H9 (cell line): ENCODE measurements around the gene CD59. TPM values are rescaled to one million over a fixed set of nuclear protein-coding genes. Genes with fewer than 3 reads are reported as not detected.

Experiments used
- DNase-seq: peaks from one replicate; pipeline ENCODE4 v3.0.0-alpha.2; 2017
- H2AFZ ChIP-seq: one replicate; pipeline ENCODE4 v1.6.1; 2013; ENCODE audit warnings: mild to moderate bottlenecking, low read length, control low read depth, moderate library complexity
- H2AK5ac ChIP-seq: 2 replicates; pipeline ENCODE4 v1.6.1; 2013; ENCODE audit warnings: low read length, control low read depth, mixed read lengths; ENCODE audit not compliant: insufficient read length
- H2BK120ac ChIP-seq: one replicate; pipeline ENCODE4 v1.6.1; 2013; ENCODE audit warnings: low read depth, mild to moderate bottlenecking, low read length, control low read depth, inconsistent platforms; ENCODE audit not compliant: poor library complexity, severe bottlenecking
- H2BK12ac ChIP-seq: 2 replicates; pipeline ENCODE4 v1.6.1; 2013; ENCODE audit warnings: low read length, control low read depth, mixed read lengths, low read depth; ENCODE audit not compliant: insufficient read length
- H2BK15ac ChIP-seq: 2 replicates; pipeline ENCODE4 v1.6.1; 2013; ENCODE audit warnings: low read depth, low read length, control low read depth
- H2BK20ac ChIP-seq: one replicate; pipeline ENCODE4 v1.6.1; 2013; ENCODE audit warnings: low read depth, mild to moderate bottlenecking, low read length, control low read depth, inconsistent platforms; ENCODE audit not compliant: poor library complexity, severe bottlenecking
- H2BK5ac ChIP-seq: 2 replicates; pipeline ENCODE4 v1.6.1; 2013; ENCODE audit warnings: low read length, control low read depth, mixed read lengths; ENCODE audit not compliant: insufficient read length
- H3K14ac ChIP-seq: 2 replicates; pipeline ENCODE4 v1.6.1; 2013; ENCODE audit warnings: low read length, control low read depth; ENCODE audit not compliant: insufficient read depth
- H3K18ac ChIP-seq: 2 replicates; pipeline ENCODE4 v1.6.1; 2013; ENCODE audit warnings: low read depth, mild to moderate bottlenecking, mixed read lengths, low read length, control low read depth; ENCODE audit not compliant: insufficient read length
- H3K23ac ChIP-seq: 2 replicates; pipeline ENCODE4 v1.6.1; 2013; ENCODE audit warnings: low read length, control low read depth, mixed read lengths, low read depth; ENCODE audit not compliant: insufficient read length
- H3K23me2 ChIP-seq: 2 replicates; pipeline ENCODE4 v1.6.1; 2013; ENCODE audit warnings: low read depth, mild to moderate bottlenecking, mixed read lengths, low read length, control low read depth; ENCODE audit not compliant: insufficient read length, poor library complexity, severe bottlenecking
- H3K27ac ChIP-seq: 2 replicates; pipeline ENCODE4 v1.5.1; 2013; ENCODE audit warnings: low read length, control low read depth, mixed read lengths, low read depth; ENCODE audit not compliant: insufficient read length
- H3K27me3 ChIP-seq: 2 replicates; pipeline ENCODE4 v1.6.1; 2013; ENCODE audit warnings: low read length, control low read depth, inconsistent platforms; ENCODE audit not compliant: insufficient read depth
- H3K4ac ChIP-seq: 2 replicates; pipeline ENCODE4 v1.6.1; 2013; ENCODE audit warnings: low read depth, mild to moderate bottlenecking, control low read depth, inconsistent platforms, low read length, moderate library complexity
- H3K4me1 ChIP-seq: 2 replicates; pipeline ENCODE4 v1.6.1; 2013; ENCODE audit warnings: low read length, control low read depth, inconsistent platforms; ENCODE audit not compliant: insufficient read depth
- H3K4me2 ChIP-seq: 2 replicates; pipeline ENCODE4 v1.6.1; 2013; ENCODE audit warnings: low read length, control low read depth, mixed read lengths; ENCODE audit not compliant: insufficient read length, insufficient read depth
- H3K56ac ChIP-seq: 2 replicates; pipeline ENCODE4 v1.6.1; 2013; ENCODE audit warnings: low read depth, mild to moderate bottlenecking, mixed read lengths, low read length, control low read depth; ENCODE audit not compliant: insufficient read length
- H3K79me1 ChIP-seq: 2 replicates; pipeline ENCODE4 v1.6.1; 2013; ENCODE audit warnings: low read depth, mild to moderate bottlenecking, moderate library complexity, low read length, control low read depth, inconsistent platforms; ENCODE audit not compliant: insufficient read depth, poor library complexity, severe bottlenecking
- H3K79me2 ChIP-seq: 2 replicates; pipeline ENCODE4 v1.6.1; 2013; ENCODE audit warnings: low read length, control low read depth, inconsistent platforms; ENCODE audit not compliant: insufficient read depth
- H3K9ac ChIP-seq: 2 replicates; pipeline ENCODE4 v1.6.1; 2013; ENCODE audit warnings: low read length, control low read depth, mixed read lengths; ENCODE audit not compliant: insufficient read length; ENCODE audit errors: extremely low read depth
- H3K9me3 ChIP-seq: one replicate; pipeline ENCODE4 v1.6.1; 2013; ENCODE audit warnings: low read depth, low read length, inconsistent platforms; ENCODE audit not compliant: control insufficient read depth
- H3T11ph ChIP-seq: one replicate; pipeline ENCODE4 v1.6.1; 2013; ENCODE audit warnings: mild to moderate bottlenecking, low read length, control low read depth, inconsistent platforms
- H4K20me1 ChIP-seq: one replicate; pipeline ENCODE4 v1.6.1; 2013; ENCODE audit not compliant: control insufficient read depth, insufficient read length, insufficient read depth
- H4K5ac ChIP-seq: 2 replicates; pipeline ENCODE4 v1.6.1; 2013; ENCODE audit warnings: low read depth, mild to moderate bottlenecking, mixed read lengths, low read length, control low read depth; ENCODE audit not compliant: insufficient read length
- H4K8ac ChIP-seq: replicated peaks from 2 replicates; pipeline ENCODE4 v1.6.1; 2013; ENCODE audit warnings: low read length, control low read depth, mixed read lengths, low read depth; ENCODE audit not compliant: insufficient read length
- H4K91ac ChIP-seq: 2 replicates; pipeline ENCODE4 v1.6.1; 2013; ENCODE audit warnings: low read depth, mild to moderate bottlenecking, moderate library complexity, mixed read lengths, low read length, control low read depth; ENCODE audit not compliant: insufficient read length
- H3K27ac Mint-ChIP-seq, 3 experiments: 2 replicates in 2 of 3; 3 replicates in 1 of 3; pipeline ENCODE4 v1.8.0; 2020 to 2021; ENCODE audit warnings: mixed read lengths in 3 of 3, mild to moderate bottlenecking in 1 of 3, moderate library complexity in 1 of 3
- H3K27me3 Mint-ChIP-seq: 2 replicates; pipeline ENCODE4 v1.8.0; 2021; ENCODE audit warnings: low read depth, mild to moderate bottlenecking, moderate library complexity, mixed read lengths
- H3K36me3 Mint-ChIP-seq, 3 experiments: 2 replicates in 2 of 3; 3 replicates in 1 of 3; pipeline ENCODE4 v1.8.0; 2020 to 2021; ENCODE audit warnings: low read depth in 3 of 3, mixed read lengths in 3 of 3; ENCODE audit not compliant: insufficient read depth in 1 of 3
- H3K4me1 Mint-ChIP-seq, 2 experiments: 2 replicates each; pipeline ENCODE4 v1.8.0; 2020; ENCODE audit warnings: mixed read lengths in 2 of 2
- H3K4me3 Mint-ChIP-seq, 2 experiments: 2 replicates in 1 of 2; 3 replicates in 1 of 2; pipeline ENCODE4 v1.8.0; 2020 to 2021; ENCODE audit warnings: mild to moderate bottlenecking in 2 of 2, mixed read lengths in 2 of 2, moderate library complexity in 1 of 2
- H3K9me3 Mint-ChIP-seq, 2 experiments: 2 replicates in 1 of 2; 3 replicates in 1 of 2; pipeline ENCODE4 v1.8.0; 2020; ENCODE audit warnings: mild to moderate bottlenecking in 2 of 2, mixed read lengths in 2 of 2, moderate library complexity in 1 of 2
- WGBS: extraction: QIAGEN DNeasy Blood & Tissue Kit; methylation state at CpG from one replicate; pipeline ENCODE4 v1.1.7; 2013; ENCODE audit warnings: missing lambda C conversion rate, low lambda C conversion rate, mixed read lengths; ENCODE audit not compliant: insufficient read length; ENCODE audit errors: extremely low coverage; 5-methylcytosine and 5-hydroxymethylcytosine counted together
- total RNA-seq: library from RNA; stranded (reverse); gene quantifications from 2 replicates; pipeline ENCODE4 v1.2.1, GENCODE V29; 2021
- TF ChIP-seq, protein P1 (sequence below): fragments of 200-600 bp; sonication (generic); conservative IDR thresholded peaks from 3 replicates; pipeline ENCODE4 v1.8.0; 2021; ENCODE audit warnings: antibody characterized with exemption, mild to moderate bottlenecking

CD59 gene
- total RNA-seq, 1 experiment from 2014 or later, result 91.5 TPM

DNA sequence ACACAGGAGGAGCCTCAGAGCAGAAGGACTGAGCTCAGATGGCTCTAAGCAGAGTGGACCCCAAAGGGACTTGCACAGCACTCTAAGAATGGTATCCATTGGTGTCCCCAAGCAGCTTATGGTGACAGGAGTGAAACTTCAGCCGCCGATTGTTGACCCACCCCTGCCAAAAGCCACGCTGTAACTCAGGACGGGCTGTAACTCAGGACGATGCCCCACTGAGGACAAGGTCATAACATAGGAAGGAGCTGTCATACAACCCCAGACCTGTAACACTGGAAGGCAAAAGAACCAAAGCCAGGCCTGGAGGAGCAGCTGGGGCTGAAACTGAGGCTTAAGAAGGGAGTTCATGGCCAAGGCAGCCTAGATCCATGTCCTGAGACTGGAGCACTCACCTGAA is 14.2 kb downstream of the CD59 start:
- no peak overlapping the region for H3K4me2 ChIP-seq
- no peaks in the 10 kb centered on the region for H3K9me3 ChIP-seq
- H3K79me1 ChIP-seq, result no peaks in the 10 kb centered on the region
- no peak overlapping the region for H4K5ac ChIP-seq
- Mint-ChIP-seq H3K27ac (peak overlapping the region in 1 of 3 experiments; percentile 71; a peak in 2 of 7 replicates), H3K27me3 (no peaks in the 10 kb centered on the region), H3K36me3 (peaks cover 0 to 33% (median 25%) of the 10 kb centered on the region in 3 experiments; a peak in 6 of 7 replicates), H3K4me3 (no peak overlapping the region), H3K4me1 (peaks cover 16 to 17% of the 10 kb centered on the region in 2 experiments), H3K9me3 (no peaks in the 10 kb centered on the region)
- H3K23ac ChIP-seq, result no peak overlapping the region
- H3K18ac ChIP-seq, result no peak overlapping the region
- no peak overlapping the region for H2BK5ac ChIP-seq
- H2AFZ ChIP-seq, result no peak overlapping the region
- no peak overlapping the region for H3K27ac ChIP-seq
- no peak overlapping the region for H2BK20ac ChIP-seq
- no peak overlapping the region for H4K91ac ChIP-seq
- no peaks in the 10 kb centered on the region for H3K27me3 ChIP-seq
- no peak overlapping the region for H2AK5ac ChIP-seq
- H2BK120ac ChIP-seq, result no peak overlapping the region
- no peaks in the 10 kb centered on the region for H4K20me1 ChIP-seq
- no peaks in the 10 kb centered on the region for H3K23me2 ChIP-seq
- H3K4me1 ChIP-seq, result peaks cover 3% of the 10 kb centered on the region; the same call in 1 of the 2 replicates
- no peak overlapping the region for H3T11ph ChIP-seq
- TF ChIP-seq, protein P1, sequence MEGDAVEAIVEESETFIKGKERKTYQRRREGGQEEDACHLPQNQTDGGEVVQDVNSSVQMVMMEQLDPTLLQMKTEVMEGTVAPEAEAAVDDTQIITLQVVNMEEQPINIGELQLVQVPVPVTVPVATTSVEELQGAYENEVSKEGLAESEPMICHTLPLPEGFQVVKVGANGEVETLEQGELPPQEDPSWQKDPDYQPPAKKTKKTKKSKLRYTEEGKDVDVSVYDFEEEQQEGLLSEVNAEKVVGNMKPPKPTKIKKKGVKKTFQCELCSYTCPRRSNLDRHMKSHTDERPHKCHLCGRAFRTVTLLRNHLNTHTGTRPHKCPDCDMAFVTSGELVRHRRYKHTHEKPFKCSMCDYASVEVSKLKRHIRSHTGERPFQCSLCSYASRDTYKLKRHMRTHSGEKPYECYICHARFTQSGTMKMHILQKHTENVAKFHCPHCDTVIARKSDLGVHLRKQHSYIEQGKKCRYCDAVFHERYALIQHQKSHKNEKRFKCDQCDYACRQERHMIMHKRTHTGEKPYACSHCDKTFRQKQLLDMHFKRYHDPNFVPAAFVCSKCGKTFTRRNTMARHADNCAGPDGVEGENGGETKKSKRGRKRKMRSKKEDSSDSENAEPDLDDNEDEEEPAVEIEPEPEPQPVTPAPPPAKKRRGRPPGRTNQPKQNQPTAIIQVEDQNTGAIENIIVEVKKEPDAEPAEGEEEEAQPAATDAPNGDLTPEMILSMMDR, result no peak
- no CpG with 5 or more reads among the region's 5 CpGs for WGBS
- H2BK15ac ChIP-seq, result no peak overlapping the region
- no peak for DNase-seq
- H3K56ac ChIP-seq, result no peak overlapping the region
- no peak overlapping the region for H2BK12ac ChIP-seq
- no peak overlapping the region for H3K14ac ChIP-seq
- H3K9ac ChIP-seq, result no peak overlapping the region
- no peak overlapping the region for H3K4ac ChIP-seq
- no peaks in the 10 kb centered on the region; the same call in 1 of the 2 replicates for H3K79me2 ChIP-seq
- no peak overlapping the region for H4K8ac ChIP-seq
